SK-N-SH (cell line): Measurements from ENCODE around the gene CD109. TPM values are rescaled to one million over a fixed set of nuclear protein-coding genes. Genes with fewer than 3 reads are reported as not detected.

Experiments
- CTCF ChIA-PET: fragments of 300-600, 350-600 bp; formaldehyde crosslinking; extraction: SDS; loops from one replicate; lab custom pipeline; 2021; lab: Yijun Ruan, JAX
- POLR2A ChIA-PET: fragments of 350-600 bp; sonication (Branson Sonifier 250); formaldehyde crosslinking; extraction: SDS; loops from one replicate; lab custom pipeline; 2020; ENCODE audit warnings: antibody characterized with exemption, inconsistent platforms; lab: Yijun Ruan, JAX
- DNase-seq: peaks from one replicate; pipeline ENCODE4 v3.0.0; 2012
- H2AFZ ChIP-seq: fragments of 200-600 bp; sonication (generic); 2 replicates; pipeline ENCODE4 v1.8.1; 2016; ENCODE audit warnings: antibody characterized with exemption, mild to moderate bottlenecking, low read depth
- H3F3A ChIP-seq: fragments of 200-600 bp; sonication (generic); replicated peaks from 2 replicates; pipeline ENCODE3; 2016; ENCODE audit warnings: antibody characterized with exemption, mild to moderate bottlenecking; ENCODE audit not compliant: insufficient read depth
- H3K27ac ChIP-seq, 2 experiments: fragments of 200-500 bp in 1 of 2; fragments of 200-600 bp in 1 of 2; sonication (Bioruptor generic) in 1 of 2; sonication (generic), shearing (Covaris generic) in 1 of 2; 2 replicates each; pipeline versions ENCODE4 v1.5.1 to v1.6.1; 2014 to 2016; ENCODE audit warnings: low read depth in 2 of 2, inconsistent platforms in 1 of 2, low read length in 1 of 2, mild to moderate bottlenecking in 1 of 2, mixed read lengths in 1 of 2
- H3K27me3 ChIP-seq: fragments of 200-600 bp; sonication (generic), shearing (Covaris generic); 2 replicates; pipeline ENCODE4 v1.6.1; 2016; ENCODE audit warnings: mixed run types; ENCODE audit not compliant: insufficient read depth
- H3K36me3 ChIP-seq, 2 experiments: fragments of 200-500 bp in 1 of 2; fragments of 200-600 bp in 1 of 2; sonication (Bioruptor generic) in 1 of 2; sonication (generic) in 1 of 2; replicated peaks in 1 of 2; 2 replicates each; pipeline versions ENCODE3 to v1.5.1; 2014 to 2016; ENCODE audit warnings: low read length in 1 of 2, mild to moderate bottlenecking in 1 of 2; ENCODE audit not compliant: insufficient read depth in 2 of 2, control insufficient read depth in 1 of 2
- H3K4me1 ChIP-seq, 2 experiments: fragments of 200-500 bp in 1 of 2; fragments of 200-600 bp in 1 of 2; sonication (Bioruptor generic) in 1 of 2; sonication (generic), shearing (Covaris generic) in 1 of 2; 2 replicates each; pipeline versions ENCODE4 v1.5.1 to v1.6.1; 2014 to 2016; ENCODE audit warnings: low read depth in 1 of 2, low read length in 1 of 2, mixed run types in 1 of 2; ENCODE audit not compliant: insufficient read depth in 2 of 2, control insufficient read depth in 1 of 2
- H3K4me2 ChIP-seq: fragments of 200-600 bp; sonication (generic), shearing (Covaris generic); 2 replicates; pipeline ENCODE4 v1.6.1; 2017; ENCODE audit warnings: mixed run types
- H3K4me3 ChIP-seq, 2 experiments: fragments of 200-500 bp in 1 of 2; fragments of 200-600 bp in 1 of 2; sonication (Bioruptor generic) in 1 of 2; sonication (generic), shearing (Covaris generic) in 1 of 2; 2 replicates each; pipeline versions ENCODE4 v1.5.1 to v1.8.1; 2014 to 2016; ENCODE audit warnings: low read depth in 2 of 2, inconsistent platforms in 1 of 2, low read length in 1 of 2, mild to moderate bottlenecking in 1 of 2, mixed read lengths in 1 of 2, moderate library complexity in 1 of 2
- H3K79me2 ChIP-seq: fragments of 200-600 bp; sonication (generic); 2 replicates; pipeline ENCODE4 v1.8.1; 2017; ENCODE audit warnings: mild to moderate bottlenecking; ENCODE audit not compliant: insufficient read depth
- H3K9ac ChIP-seq: fragments of 200-600 bp; sonication (generic); 2 replicates; pipeline ENCODE4 v1.6.1; 2017; ENCODE audit warnings: mixed run types
- H3K9me2 ChIP-seq: fragments of 200-600 bp; sonication (generic); 2 replicates; pipeline ENCODE4 v1.6.1; 2017; ENCODE audit warnings: mixed run types
- H3K9me3 ChIP-seq: fragments of 200-600 bp; sonication (generic); 2 replicates; pipeline ENCODE4 v1.6.1; 2017; ENCODE audit warnings: mixed run types, mild to moderate bottlenecking, moderate library complexity
- H4K20me1 ChIP-seq: fragments of 200-600 bp; sonication (generic); 2 replicates; pipeline ENCODE4 v1.6.1; 2017; ENCODE audit warnings: mild to moderate bottlenecking, mixed run types; ENCODE audit not compliant: insufficient read depth
- FOXJ3 ChIP-seq: sonication (generic); formaldehyde crosslinking; IDR thresholded peaks from 2 replicates; pipeline ENCODE4 v1.5.1; 2020; ENCODE audit warnings: mild to moderate bottlenecking, missing genetic modification reagents
- FOXM1 ChIP-seq: IDR thresholded peaks from 2 replicates; pipeline ENCODE4 v1.4.0; 2012; ENCODE audit warnings: low read depth, mild to moderate bottlenecking
- JUND ChIP-seq: IDR thresholded peaks from 2 replicates; pipeline ENCODE4 v1.4.0; 2012
- MEF2A ChIP-seq: IDR thresholded peaks from 2 replicates; pipeline ENCODE4 v1.4.0; 2012; ENCODE audit warnings: low read depth, borderline replicate concordance
- SMC3 ChIP-seq: IDR thresholded peaks from 2 replicates; pipeline ENCODE4 v1.6.1; 2012; ENCODE audit warnings: low read depth, low read length, improper control_type of control experiment
- TAF1 ChIP-seq: IDR thresholded peaks from 2 replicates; pipeline ENCODE4 v1.6.1; 2012; ENCODE audit warnings: low read depth, mild to moderate bottlenecking, low read length, moderate library complexity, borderline replicate concordance
- TCF12 ChIP-seq: IDR thresholded peaks from 2 replicates; pipeline ENCODE4 v1.4.0; 2012
- USF1 ChIP-seq: IDR thresholded peaks from 2 replicates; pipeline ENCODE4 v1.4.0; 2012; ENCODE audit warnings: low read depth, borderline replicate concordance
- ZBTB33 ChIP-seq: IDR thresholded peaks from 2 replicates; pipeline ENCODE4 v1.4.0; 2012; ENCODE audit warnings: low read depth, borderline replicate concordance
- WGBS: methylation state at CpG from one replicate; pipeline ENCODE4 v1.1.6; 2017; ENCODE audit warnings: low lambda C conversion rate; 5-methylcytosine and 5-hydroxymethylcytosine counted together
- polyA plus RNA-seq, 3 experiments: library from polyadenylated mRNA; depleted of rRNA; stranded (reverse); fragments of >200 nt; gene quantifications; 2 replicates each; pipeline ENCODE4 v1.2.3, GENCODE V29; 2012

The CD109 gene
- polyA plus RNA-seq, 1 of the 3 experiments (the other 2 are of a cell fraction): 19.7 TPM

- ChIA-PET POLR2A (no interaction called here), CTCF (interaction anchor here (1.0 to 1.5 kb wide), 2 partner anchors 20 to 60 kb away, joined by 4 to 7 read pairs; no protein-coding TSS in a partner anchor)
- no peak overlapping the region for H2AFZ ChIP-seq
- 74% methylated on average over 5 of the region's 5 CpGs for WGBS
- H3K4me1 ChIP-seq: peaks cover 0 to 31% of the 10 kb centered on the region in 2 experiments
- H3K27me3 ChIP-seq: no peaks in the 10 kb centered on the region
- peaks cover 15% of the 10 kb centered on the region for H3F3A ChIP-seq
- H3K9me3 ChIP-seq: no peaks in the 10 kb centered on the region
- 0 out of 2 replicates have a peak overlapping the region, but pooled peaks have one; percentile 8 for H3K4me2 ChIP-seq
- no peaks in the 10 kb centered on the region for H4K20me1 ChIP-seq
- H3K9ac ChIP-seq: no peak overlapping the region
- peak overlapping the region; percentile 64 to 76 for H3K27ac ChIP-seq
- peaks cover 26% of the 10 kb centered on the region; the same call in 1 of the 2 replicates for H3K79me2 ChIP-seq
- peaks cover 0 to 6% of the 10 kb centered on the region in 2 experiments for H3K36me3 ChIP-seq
- no peak for DNase-seq
- TF ChIP-seq TAF1 (no peak), USF1 (no peak), FOXM1 (no peak), ZBTB33 (no peak), TCF12 (no peak), FOXJ3 (no peak)
- no peak overlapping the region for H3K4me3 ChIP-seq
- H3K9me2 ChIP-seq: no peaks in the 10 kb centered on the region
Observed at GRCh38 chr6:73712535-73713173, 16.7 kb downstream of the CD109 start.

- Histone ChIP-seq H3K4me3 (peak overlapping the region in 1 of 2 experiments; percentile 1; a peak in 1 of 4 replicates), H3K4me1 (peaks cover 0 to 31% of the 10 kb centered on the region in 2 experiments), H2AFZ (peak overlapping the region; percentile 45), H4K20me1 (no peaks in the 10 kb centered on the region), H3K79me2 (peaks cover 29% of the 10 kb centered on the region; the same call in 1 of the 2 replicates), H3K36me3 (peaks cover 0 to 10% of the 10 kb centered on the region in 2 experiments), H3F3A (peaks cover 15% of the 10 kb centered on the region), H3K9ac (peak overlapping the region; percentile 20; the same call in 1 of the 2 replicates), H3K27ac (peak overlapping the region; percentile 64 to 76; a peak in 3 of 4 replicates), H3K9me3 (no peaks in the 10 kb centered on the region), H3K9me2 (no peaks in the 10 kb centered on the region), H3K27me3 (no peaks in the 10 kb centered on the region), H3K4me2 (peak overlapping the region; percentile 8)
- 27% methylated on average over 8 of the region's 8 CpGs for WGBS
- no peak for DNase-seq
- CTCF ChIA-PET: interaction anchor here (1.2 to 1.5 kb wide), 2 partner anchors 19 to 1496 kb away, joined by 3 to 7 read pairs; no protein-coding TSS in a partner anchor
- TF ChIP-seq JUND (no peak), MEF2A (peak; percentile 85; the same call in 1 of the 2 replicates), SMC3 (no peak)
- POLR2A ChIA-PET: no interaction called here
Observed at GRCh38 chr6:73713426-73714147, 17.6 kb downstream of the CD109 start.
